ENCODE results near the gene NUP188. TPM values are rescaled to one million over a fixed set of nuclear protein-coding genes. Genes with fewer than 3 reads are reported as not detected.

Gene NUP188
- total RNA-seq, 4 donors from 2014 or later, result 21.1 to 62.9 (median 28.6) TPM

DNA sequence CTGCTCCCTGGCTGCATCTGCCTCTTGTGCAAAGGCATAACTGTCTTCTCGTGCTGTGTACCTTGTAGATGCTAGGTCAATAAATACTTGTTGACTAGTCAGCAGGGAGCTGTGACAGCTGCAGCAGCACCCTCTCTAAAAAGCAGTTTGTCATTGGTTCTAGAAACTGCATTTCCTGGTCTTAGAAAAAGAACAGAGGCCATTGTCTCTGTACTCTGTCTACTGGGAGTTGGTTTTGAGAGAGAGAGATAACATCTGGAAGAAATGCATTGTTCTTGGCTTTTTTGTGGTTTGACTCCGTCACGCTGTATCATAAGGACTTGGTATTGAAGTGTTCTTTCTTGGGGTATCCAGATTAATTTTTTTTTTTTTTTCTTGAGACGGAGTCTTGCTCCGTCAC is 48.3 kb downstream of the NUP188 start:
- TF ChIP-seq, protein P1, sequence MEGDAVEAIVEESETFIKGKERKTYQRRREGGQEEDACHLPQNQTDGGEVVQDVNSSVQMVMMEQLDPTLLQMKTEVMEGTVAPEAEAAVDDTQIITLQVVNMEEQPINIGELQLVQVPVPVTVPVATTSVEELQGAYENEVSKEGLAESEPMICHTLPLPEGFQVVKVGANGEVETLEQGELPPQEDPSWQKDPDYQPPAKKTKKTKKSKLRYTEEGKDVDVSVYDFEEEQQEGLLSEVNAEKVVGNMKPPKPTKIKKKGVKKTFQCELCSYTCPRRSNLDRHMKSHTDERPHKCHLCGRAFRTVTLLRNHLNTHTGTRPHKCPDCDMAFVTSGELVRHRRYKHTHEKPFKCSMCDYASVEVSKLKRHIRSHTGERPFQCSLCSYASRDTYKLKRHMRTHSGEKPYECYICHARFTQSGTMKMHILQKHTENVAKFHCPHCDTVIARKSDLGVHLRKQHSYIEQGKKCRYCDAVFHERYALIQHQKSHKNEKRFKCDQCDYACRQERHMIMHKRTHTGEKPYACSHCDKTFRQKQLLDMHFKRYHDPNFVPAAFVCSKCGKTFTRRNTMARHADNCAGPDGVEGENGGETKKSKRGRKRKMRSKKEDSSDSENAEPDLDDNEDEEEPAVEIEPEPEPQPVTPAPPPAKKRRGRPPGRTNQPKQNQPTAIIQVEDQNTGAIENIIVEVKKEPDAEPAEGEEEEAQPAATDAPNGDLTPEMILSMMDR (IDR thresholded peaks at IDR 0.05; ENCODE audit: low read depth), result no peak

DNA sequence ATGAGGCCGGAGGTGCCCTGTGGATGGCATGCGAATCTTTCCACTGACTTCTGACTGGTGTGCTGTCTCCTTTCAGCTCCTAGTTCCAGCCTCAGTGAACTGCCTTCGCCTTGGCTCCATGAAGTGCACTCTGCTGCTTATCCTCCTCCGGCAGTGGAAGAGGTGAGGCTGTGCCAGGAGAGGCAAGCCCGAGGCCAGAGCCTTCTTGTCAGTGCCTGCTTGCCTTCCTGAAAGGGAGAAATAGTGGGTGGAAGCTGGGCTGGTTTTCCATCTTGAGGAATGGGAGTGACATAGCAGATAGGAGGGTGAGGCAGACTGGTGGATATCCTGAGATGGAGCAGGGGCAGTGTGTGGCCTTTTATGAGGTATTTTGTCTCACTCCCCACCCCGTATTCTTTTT is 51.0 kb downstream of the NUP188 start:
- TF ChIP-seq, protein P1 (IDR thresholded peaks at IDR 0.05; ENCODE audit: low read depth), result no peak

DNA sequence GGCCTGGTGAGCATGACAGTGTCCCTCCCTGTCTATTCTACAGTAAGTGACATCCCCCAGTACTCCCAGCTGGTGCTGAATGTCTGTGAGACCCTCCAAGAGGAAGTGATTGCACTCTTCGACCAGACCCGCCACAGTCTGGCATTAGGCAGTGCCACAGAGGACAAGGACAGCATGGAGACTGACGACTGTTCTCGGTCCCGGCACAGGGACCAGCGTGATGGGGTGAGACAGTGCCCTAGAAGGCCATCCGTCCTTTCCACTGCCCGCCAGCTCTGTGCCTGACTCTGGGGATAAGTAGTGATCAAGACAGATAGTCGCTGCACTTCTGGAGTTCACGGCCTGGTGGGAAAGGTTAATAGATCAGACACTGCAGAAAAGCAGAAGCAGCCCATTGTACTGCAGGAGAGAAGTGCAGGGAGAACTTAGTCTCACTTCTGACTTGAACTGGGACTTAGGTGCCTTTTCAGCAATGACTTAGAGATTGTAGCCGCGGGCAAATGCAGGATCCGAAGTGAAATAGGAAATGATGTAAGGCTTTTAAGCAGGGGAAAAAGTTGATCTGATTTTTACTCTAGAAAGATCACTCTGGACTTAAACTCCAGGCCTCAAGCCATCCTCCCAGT is 52.2 kb downstream of the NUP188 start:
- TF ChIP-seq, protein P1 (IDR thresholded peaks at IDR 0.05; ENCODE audit: low read depth), result no peak

DNA sequence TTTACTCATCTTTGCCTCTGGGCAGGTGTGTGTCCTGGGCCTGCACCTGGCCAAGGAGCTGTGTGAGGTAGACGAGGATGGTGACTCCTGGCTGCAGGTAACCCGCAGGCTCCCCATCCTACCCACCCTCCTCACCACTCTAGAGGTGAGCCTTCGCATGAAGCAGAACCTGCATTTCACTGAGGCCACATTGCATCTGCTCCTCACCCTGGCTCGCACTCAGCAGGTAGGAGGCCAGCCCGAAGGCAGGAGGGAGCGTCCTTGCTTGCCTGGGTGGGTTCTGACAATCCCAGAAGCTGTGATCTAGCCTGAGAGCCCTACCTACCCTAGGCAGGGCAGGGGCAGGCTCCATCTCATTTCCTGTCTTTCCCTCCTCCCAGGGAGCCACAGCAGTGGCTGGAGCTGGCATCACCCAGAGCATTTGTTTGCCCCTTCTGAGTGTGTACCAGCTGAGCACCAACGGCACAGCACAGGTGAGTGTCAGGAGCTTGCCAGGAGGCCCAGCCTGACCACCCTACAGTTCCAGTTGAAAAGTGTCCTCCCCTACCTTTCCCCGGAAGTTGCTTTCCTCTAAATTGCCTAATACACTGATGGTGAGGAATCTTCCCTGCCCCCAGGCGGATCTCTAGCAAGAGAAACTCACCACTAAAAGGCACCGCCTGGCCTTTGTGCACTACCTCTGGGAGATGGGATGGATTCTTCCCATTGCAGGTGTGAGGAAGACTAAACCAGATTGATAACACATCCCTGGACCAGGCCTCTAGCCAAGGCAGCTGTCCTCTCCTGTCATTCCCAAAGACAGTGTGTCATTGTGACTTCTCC is 54.2 kb downstream of the NUP188 start:
- TF ChIP-seq, protein P1 (IDR thresholded peaks at IDR 0.05; ENCODE audit: low read depth), result no peak

DNA sequence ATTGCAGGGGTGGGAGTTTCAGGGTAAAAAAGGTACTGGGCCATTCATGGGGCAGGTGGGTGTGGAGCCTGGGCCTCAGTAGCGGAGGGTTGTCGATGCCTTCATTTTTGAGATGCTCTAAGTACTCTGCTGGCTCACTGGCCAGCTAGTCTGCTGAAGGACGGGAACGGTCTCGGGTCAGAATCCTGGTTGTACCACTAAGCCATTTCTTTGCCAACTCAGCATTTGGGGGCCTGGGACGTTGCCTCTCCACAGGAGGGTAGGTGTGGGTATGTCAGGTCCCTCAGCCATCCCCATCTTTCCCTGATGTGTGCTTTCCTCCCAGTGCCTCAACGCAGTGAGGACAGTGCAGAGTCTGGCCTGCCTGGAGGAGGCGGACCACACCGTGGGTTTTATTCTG is 55.5 kb downstream of the NUP188 start:
- TF ChIP-seq, protein P1 (IDR thresholded peaks at IDR 0.05; ENCODE audit: low read depth), result no peak

DNA sequence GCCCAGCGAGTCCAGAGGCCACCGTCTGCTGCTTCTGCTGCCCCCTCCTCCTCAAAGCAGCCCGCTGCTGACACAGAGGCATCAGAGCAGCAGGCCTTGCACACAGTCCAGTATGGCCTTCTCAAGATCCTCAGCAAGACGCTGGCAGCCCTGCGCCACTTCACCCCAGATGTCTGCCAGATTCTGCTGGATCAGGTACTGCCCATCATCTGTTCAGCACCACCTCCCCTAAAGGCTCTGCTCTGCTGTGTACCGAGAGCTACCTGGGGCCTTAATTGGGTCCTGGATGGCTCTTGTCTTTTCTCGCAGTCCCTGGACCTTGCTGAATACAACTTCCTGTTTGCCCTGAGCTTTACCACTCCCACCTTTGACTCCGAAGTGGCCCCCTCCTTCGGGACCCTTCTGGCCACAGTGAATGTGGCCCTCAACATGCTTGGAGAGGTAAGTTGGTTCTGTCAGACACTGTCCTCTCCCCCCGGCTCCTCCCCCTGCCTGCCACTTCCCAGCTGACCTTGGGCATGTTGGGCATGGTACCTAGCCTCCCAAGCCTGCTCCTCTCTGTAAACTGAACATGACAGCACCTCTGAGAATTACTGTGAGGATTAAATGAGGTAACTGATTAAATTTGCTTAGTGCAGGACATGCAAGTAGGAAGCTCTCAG is 58.0 kb downstream of the NUP188 start:
- TF ChIP-seq, protein P1 (IDR thresholded peaks at IDR 0.05; ENCODE audit: low read depth), result no peak

All from subcutaneous adipose tissue (tissue), 4 donors.